NCI-H69 (cell line): Measurements from ENCODE around the gene GNAQ.

Experiments used
- DNase-seq: peaks from one replicate; lab custom pipeline; 2025; lab: John Stamatoyannopoulos, UW

The GNAQ gene

DNA sequence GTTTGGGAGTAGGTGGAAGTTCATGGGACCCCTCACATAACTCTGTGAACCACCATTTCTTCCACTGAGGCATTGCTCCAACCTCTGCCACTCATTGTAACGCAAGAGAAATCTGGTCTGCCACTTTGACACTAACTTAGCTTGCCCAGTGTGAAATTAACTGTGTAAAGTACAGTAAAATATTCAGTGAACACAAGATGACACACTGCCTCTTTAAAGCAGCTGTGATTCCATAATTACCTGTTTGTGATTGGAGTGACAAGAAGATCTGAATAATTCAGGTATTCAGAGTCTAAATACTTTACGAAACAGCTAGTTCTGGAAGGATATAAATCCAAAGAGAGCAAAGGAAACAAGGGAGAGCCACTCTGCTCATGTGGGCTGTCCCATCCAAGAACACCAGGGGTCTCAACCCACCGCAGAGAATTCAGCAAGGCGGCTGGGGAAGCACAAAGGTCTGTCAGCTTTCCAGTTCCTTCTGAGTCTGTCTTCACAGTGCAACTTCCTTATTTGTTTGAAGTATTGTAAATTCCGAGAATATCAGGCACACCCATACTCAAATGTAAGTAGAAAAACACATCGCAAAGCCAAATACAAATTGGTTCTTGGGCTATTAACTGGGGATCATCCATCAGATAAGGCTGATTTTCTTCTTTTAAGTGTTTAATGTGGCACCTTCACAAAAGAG, 86.9 kb downstream of the GNAQ start:
- peak; percentile 35 for DNase-seq

GRCh38 chr9:77943057-77943456, 88.6 kb downstream of the GNAQ start:
- DNase-seq: no peak

GRCh38 chr9:77939149-77939668, 92.4 kb downstream of the GNAQ start:
- no peak for DNase-seq

DNA sequence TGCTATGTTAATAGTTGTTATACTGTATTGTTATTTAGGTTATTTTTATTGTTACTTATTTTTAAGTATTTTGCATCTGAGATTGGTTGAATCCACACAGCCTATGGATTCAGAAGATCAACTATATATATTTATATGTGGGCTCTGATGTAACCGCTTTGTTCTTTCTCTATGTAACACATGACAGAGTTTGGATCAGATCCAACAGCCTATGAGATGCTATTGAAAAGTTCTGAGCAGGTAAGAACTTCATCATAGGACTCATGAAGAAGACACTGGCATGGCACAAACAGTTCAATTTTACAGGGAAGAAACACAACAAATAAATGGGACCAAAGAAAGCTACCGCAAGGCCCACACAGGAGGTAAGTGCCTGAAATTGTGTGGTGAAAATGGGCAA, 93.4 kb downstream of the GNAQ start:
- DNase-seq: peak; percentile 17

- no peak for DNase-seq
Measured at GRCh38 chr9:77935974-77936373, 95.6 kb downstream of the GNAQ start.

GRCh38 chr9:77935211-77935610, 96.4 kb downstream of the GNAQ start:
- DNase-seq: no peak

GRCh38 chr9:77933976-77934375, 97.6 kb downstream of the GNAQ start:
- DNase-seq: no peak

DNA sequence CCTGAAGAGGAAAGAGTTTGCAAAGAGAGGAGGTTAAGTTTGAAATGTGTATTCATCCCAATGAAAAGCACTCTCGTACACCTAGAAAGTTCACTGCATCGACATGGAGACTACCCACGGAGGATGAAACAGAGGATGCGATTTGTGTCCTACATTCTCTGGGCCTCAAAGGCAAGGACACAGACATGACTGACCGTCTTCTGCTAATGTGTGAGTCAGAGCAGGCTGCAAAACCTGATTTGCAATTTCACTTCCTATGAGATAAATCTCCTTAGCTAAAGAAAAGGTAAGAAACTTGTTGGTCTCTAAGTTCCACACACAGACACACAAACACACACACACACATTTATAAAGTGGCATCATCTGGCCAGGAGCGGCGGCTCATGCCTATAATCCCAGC, 98.6 kb downstream of the GNAQ start:
- DNase-seq: no peak

- DNase-seq: no peak
Measured at GRCh38 chr9:77929942-77930341, 101.7 kb downstream of the GNAQ start.

DNA sequence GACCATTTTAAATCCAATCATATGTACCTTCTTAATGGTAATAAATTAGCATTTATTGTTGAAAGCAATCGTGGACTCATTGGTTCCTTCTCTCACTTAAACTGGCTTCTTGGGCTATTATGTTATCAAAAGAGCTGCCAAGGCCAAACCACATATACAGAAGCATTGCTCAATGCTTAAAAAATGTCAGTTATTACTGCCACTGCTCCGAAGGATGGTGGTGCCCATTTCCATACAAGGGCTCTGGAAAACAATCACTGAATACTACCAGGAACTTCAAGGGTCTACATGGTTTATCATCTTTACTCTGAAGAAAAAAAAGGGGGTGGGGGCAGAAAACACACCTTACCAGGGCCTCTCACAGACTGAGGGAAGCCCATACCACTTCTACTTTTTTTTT, 104.3 kb downstream of the GNAQ start:
- no peak for DNase-seq

- DNase-seq: no peak
Measured at GRCh38 chr9:77926371-77926878, 105.2 kb downstream of the GNAQ start.

- no peak for DNase-seq
Measured at GRCh38 chr9:77922591-77922990, 109.0 kb downstream of the GNAQ start.

DNA sequence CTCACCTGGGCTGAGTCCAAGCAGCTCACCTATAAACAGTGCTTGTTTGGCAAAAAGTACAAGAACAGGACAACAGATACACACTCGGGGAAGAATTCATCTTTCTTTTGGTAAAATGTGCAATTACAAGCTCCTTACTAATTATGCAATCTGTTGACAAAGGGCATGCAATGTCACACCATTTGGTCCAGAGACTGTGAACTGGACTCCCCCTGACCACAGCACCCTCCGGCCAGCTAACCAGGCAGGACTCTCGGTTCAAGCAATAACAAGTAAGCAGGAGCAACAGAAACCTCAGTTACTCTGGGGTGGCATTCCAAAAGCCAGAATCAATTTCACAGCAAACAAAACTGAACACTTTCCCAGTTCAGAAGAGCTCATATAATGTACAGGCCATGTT, 113.8 kb downstream of the GNAQ start:
- no peak for DNase-seq

DNA sequence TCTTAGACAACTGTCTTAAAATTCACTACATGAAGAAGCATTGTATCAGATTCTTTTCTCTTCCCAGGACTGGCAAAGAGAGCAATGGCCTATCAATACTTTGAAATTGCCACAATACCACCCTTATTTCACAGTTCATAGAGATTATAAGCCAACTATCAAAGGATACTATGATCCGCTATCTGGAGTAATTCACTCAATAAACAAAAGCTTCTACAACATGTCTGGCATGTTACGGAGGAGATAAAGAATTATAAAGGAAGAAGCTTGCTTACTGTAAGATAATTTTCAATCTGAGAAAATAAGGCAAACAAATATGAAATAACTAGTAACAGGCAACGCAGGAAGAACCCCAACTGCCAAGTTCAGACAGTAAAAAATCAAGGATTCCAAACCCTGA, 114.8 kb downstream of the GNAQ start:
- no peak for DNase-seq

DNA sequence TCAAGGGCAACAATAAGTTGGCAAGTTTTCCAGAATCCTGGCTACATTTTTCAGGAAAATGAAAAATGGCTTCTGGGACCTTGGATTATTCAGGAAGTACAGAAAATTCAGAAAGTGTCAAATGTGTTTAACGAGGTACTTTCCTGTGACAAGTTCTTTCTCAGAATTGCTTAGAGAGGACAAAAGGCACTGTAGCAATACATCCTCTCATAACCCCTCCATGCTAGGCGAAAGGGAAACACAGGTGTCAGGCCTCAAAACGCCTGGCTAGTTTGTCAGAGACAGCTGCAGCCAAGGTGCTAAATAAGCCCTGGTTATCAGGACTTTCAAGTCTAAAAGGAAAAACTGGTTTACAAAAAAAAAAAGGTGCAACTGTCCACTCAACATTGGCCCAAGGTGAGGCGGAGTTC, 115.2 kb downstream of the GNAQ start:
- DNase-seq: no peak

GRCh38 chr9:77915744-77916143, 115.9 kb downstream of the GNAQ start:
- DNase-seq: no peak

DNA sequence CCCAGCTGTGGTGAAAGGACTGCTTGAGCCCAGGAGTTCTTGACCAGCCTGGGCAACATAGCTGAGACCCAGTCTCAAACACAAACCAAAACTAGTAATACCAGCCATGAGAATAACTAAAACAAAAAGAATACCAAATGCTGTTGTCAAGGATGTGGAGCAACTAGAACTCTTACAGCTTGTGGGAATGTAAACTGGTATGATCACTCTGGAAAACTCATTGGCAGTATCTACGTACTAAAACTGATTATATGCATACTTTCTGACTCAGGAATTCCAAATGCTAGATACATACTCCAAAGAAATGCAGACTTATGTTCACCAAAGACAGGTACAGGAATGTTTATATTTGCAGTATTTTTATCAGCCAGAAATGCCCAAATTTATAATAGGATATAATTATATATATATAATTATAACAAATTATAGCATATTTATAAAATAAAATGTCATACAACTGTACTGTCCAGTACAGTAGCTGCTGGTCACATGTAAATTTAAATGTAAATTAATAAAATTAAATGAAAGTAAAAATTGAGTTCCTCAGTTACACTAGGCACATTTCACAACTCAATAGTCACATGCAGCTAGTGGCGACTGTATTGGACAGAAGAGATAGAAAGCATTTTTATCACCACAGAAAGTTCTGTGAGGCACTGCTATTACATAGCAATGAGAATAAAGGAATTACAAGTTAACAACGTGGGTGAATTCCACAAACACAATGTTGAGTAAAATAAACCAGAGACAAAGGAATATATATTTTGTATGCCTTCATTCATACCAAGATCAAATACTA, 118.5 kb downstream of the GNAQ start:
- DNase-seq: no peak

- DNase-seq: no peak
Measured at GRCh38 chr9:77911928-77912327, 119.7 kb downstream of the GNAQ start.

GRCh38 chr9:77910194-77910621, 121.4 kb downstream of the GNAQ start:
- DNase-seq: no peak

- no peak for DNase-seq
Measured at GRCh38 chr9:77909306-77909705, 122.3 kb downstream of the GNAQ start.

- no peak for DNase-seq
Measured at GRCh38 chr9:77908293-77908692, 123.3 kb downstream of the GNAQ start.

GRCh38 chr9:77907585-77907984, 124.0 kb downstream of the GNAQ start:
- peak; percentile 75 for DNase-seq

GRCh38 chr9:77906991-77907390, 124.6 kb downstream of the GNAQ start:
- DNase-seq: no peak
